GM21825 (cell line): ENCODE data around the gene LMTK2.
"Not testable (repeated sequence)": the region's sequence is repeated elsewhere in the genome, so short reads cannot be mapped to it uniquely, and the experiment has no call there.

Experiments
- ATAC-seq: cut with Tn5 transposase; IDR thresholded peaks from one replicate; pipeline ENCODE4 v1.9.1; 2021; ENCODE audit warnings: mild to moderate bottlenecking, moderate library complexity; ENCODE audit not compliant: unreplicated experiment

LMTK2 gene

GRCh38 chr7:98102170-98102569 is 4.5 kb upstream of the LMTK2 start:
- ATAC-seq, result no peak

- ATAC-seq, result no peak
These were observed 619 bp upstream of the LMTK2 start for GRCh38 chr7:98105942-98106544.

- ATAC-seq, result no peak
These were observed 655 bp downstream of the LMTK2 start for GRCh38 chr7:98107313-98107721.

- no peak for ATAC-seq
These were observed 3.8 kb downstream of the LMTK2 start for GRCh38 chr7:98110249-98111022.

- no peak for ATAC-seq
These were observed 5.4 kb downstream of the LMTK2 start for GRCh38 chr7:98112077-98112476.

GRCh38 chr7:98115746-98116525 is 9.3 kb downstream of the LMTK2 start:
- ATAC-seq, result no peak

- ATAC-seq, result no peak
These were observed 10.2 kb downstream of the LMTK2 start for GRCh38 chr7:98116656-98117461.

- no peak for ATAC-seq
These were observed 12.7 kb downstream of the LMTK2 start for GRCh38 chr7:98119256-98119918.

GRCh38 chr7:98120559-98120958 is 13.9 kb downstream of the LMTK2 start:
- no peak for ATAC-seq

GRCh38 chr7:98121388-98121787 is 14.7 kb downstream of the LMTK2 start:
- ATAC-seq, result not testable (repeated sequence)

- no peak for ATAC-seq
These were observed 16.7 kb downstream of the LMTK2 start for GRCh38 chr7:98123365-98123696.

GRCh38 chr7:98125759-98126158 is 19.1 kb downstream of the LMTK2 start:
- no peak for ATAC-seq

- ATAC-seq, result no peak
These were observed 19.9 kb downstream of the LMTK2 start for GRCh38 chr7:98126311-98127142.

- ATAC-seq, result no peak
These were observed 21.7 kb downstream of the LMTK2 start for GRCh38 chr7:98128346-98128745.

- no peak for ATAC-seq
These were observed 24.3 kb downstream of the LMTK2 start for GRCh38 chr7:98130959-98131358.

GRCh38 chr7:98133181-98133580 is 26.5 kb downstream of the LMTK2 start:
- ATAC-seq, result peak; percentile 60

GRCh38 chr7:98133621-98134303 is 27.1 kb downstream of the LMTK2 start:
- peak; percentile 13 for ATAC-seq

- no peak for ATAC-seq
These were observed 28.0 kb downstream of the LMTK2 start for GRCh38 chr7:98134420-98135228.
